ENCODE data around the gene MBP.
"Not testable (repeated sequence)": the region's sequence is repeated elsewhere in the genome, so short reads cannot be mapped to it uniquely, and the experiment has no call there.

MBP gene

DNA sequence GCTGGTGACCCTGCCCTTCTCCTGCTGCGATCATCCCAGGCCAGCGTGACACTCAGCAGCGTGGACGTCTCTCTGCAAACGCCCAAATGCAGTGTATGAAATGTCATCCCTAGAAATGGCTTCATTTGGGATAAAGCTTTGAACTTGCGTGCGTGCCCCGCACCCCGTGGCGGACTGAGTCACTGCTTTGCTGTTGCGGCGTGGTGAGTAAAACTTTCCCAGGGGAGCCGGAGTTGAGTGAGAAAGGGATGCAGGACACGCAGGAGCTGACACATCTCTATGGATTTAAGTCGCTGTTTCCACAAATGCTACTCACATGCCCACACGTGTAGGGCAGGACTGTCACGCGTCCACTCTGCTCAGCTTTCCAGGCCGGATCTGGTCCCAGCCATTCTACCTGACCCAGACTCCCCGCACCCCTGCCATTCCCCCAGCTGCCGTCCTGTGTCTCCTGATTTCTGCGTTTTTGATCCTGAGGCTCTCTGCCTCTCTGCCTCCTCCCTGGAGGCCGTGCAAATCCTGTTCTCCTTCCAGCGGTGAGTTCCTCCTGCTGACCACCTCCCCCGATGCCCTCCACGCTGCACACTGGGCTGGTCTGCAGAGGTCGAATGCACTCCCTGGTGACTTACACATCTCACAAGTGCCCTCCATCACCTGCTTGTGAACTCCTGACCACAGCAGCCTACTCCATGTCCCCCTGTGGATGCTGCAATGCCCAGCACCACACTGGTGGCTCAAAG lies 88.9 kb downstream of the MBP start:
- FAIRE-seq, result no peak

DNA sequence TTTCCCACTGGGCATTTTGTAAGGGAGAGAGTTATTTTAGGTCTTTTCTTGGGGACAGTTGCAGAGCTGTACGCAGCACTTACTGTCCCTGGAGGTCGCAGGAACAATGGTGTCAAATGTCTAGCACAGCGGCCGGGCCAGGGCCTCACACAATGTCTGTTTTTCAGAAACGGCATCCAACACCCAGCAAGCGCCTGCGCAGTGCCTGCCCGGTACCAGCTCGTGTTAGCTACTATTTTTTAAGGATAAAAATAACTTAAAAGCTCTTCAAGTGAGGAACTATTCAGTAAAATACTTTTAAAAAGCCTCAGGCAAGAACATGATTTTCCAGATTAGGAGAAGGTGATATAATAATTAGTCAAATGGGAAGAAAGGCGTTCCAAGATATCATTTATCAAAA lies 90.0 kb downstream of the MBP start:
- FAIRE-seq, result no peak

GRCh38 chr18:77039196-77040130 lies 93.1 kb downstream of the MBP start:
- FAIRE-seq, result no peak

- FAIRE-seq, result no peak
Observed at GRCh38 chr18:77038182-77038858, 94.3 kb downstream of the MBP start.

DNA sequence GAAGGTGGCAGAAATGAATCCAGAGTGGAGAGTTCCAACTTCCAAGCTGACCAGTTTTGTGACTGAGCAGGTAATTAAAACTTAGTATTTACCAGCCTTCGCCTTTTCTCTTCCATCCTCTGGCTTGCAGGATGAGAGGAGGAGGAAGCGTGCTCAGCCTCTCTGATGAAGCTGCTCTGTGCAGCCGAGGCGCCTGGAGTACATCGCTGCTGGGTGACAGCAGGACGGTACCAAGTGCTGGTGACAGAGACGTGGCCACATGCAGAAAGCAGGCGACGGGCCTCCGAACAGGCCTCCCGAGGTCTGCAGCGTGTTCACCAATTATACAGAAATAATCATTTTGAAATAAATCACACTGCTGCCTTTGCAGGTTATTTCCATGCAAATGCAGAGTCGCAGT lies 95.0 kb downstream of the MBP start:
- FAIRE-seq, result no peak

DNA sequence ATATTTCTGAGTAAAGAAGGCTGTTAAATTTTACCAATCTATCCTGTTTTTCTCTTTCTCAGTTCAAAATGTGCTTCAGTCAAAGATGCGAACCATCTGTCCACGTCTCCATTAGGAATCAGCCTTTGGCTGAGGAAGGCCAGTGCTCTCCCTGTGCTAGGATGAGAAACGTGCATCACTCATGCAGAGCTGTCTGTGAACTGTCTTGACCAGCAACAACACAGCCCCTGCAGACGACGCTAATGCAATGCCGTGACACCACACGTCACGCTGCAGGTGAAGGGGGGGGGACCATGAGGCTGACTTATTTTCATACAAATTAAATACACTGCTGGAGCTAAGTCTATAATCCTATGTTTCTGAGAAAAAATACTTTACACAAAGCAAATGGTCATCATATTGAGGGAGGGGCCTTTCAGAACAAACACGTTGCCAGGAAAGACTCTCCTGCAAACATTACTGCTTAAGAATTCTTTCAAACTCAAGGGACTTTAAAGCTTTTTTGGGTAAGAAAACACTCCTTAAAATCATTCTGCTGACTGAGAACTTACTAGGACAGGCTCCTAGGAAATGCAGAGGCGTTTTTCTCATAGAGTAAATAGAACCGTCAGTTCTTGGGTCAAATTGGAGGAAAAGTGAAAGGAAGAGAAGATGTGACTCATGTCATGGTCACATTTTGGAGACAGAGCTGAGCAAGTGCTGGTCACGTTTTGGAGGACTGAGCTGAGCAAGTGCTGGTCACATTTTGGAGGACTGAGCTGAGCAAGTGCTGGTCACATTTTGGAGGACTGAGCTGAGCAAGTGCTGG lies 97.0 kb downstream of the MBP start:
- no peak for FAIRE-seq

GRCh38 chr18:77033575-77033974 lies 99.0 kb downstream of the MBP start:
- no peak for FAIRE-seq

GRCh38 chr18:77032181-77032701 lies 100.3 kb downstream of the MBP start:
- no peak for FAIRE-seq

GRCh38 chr18:77031662-77032061 lies 100.9 kb downstream of the MBP start:
- no peak for FAIRE-seq

- FAIRE-seq, result no peak
Observed at GRCh38 chr18:77030201-77030600, 102.4 kb downstream of the MBP start.

- no peak for FAIRE-seq
Observed at GRCh38 chr18:77025831-77026363, 106.7 kb downstream of the MBP start.

- FAIRE-seq, result no peak
Observed at GRCh38 chr18:77025123-77025522, 107.5 kb downstream of the MBP start.

DNA sequence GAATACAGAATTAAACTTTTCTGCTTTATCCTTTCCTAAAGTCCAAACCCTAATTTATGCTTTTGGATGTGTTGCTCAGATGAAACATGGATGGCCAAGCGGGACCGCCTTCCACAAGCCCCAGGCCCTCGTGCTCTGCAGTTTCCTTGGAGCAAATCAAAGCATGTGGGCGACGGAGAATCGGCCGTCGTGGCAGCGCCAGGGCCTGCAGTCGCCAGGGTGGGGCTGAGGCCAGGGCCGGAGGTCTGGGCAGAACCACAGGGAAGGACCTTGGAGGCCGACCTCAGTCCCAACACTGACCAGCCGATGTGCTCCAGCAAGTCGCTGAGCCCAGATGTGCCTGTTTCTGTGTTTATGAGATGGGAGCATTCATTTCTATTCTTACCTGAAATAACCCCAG lies 108.1 kb downstream of the MBP start:
- no peak for FAIRE-seq

- FAIRE-seq, result no peak
Observed at GRCh38 chr18:77023102-77023782, 109.3 kb downstream of the MBP start.

- FAIRE-seq, result no peak
Observed at GRCh38 chr18:77022556-77022955, 110.0 kb downstream of the MBP start.

GRCh38 chr18:77022116-77022515 lies 110.5 kb downstream of the MBP start:
- FAIRE-seq, result no peak

DNA sequence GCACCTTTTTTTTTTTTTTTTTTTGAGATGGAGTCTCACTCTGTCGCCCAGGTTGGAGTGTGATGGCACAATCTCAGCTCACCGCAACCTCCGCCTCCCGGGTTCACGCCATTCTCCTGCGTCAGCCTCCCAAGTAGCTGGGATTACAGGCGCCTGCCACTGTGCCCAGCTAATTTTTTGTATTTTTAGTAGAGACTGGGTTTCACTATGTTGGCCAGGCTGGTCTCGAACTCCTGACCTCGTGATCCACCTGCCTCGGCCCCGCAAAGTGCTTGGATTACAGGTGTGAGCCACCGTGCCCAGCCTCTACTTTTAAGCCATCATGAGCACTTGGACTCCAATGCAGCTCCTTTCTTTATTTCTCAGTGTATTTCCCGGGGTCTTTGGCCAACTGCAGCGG lies 111.1 kb downstream of the MBP start:
- FAIRE-seq, result not testable (repeated sequence)

GRCh38 chr18:77021075-77021474 lies 111.5 kb downstream of the MBP start:
- FAIRE-seq, result no peak

- FAIRE-seq, result no peak
Observed at GRCh38 chr18:77020561-77020960, 112.0 kb downstream of the MBP start.

GRCh38 chr18:77019641-77020040 lies 112.9 kb downstream of the MBP start:
- no peak for FAIRE-seq

GRCh38 chr18:77018650-77019049 lies 113.9 kb downstream of the MBP start:
- FAIRE-seq, result not testable (repeated sequence)
